ENCODE measurements around the gene CD160. TPM values are rescaled to one million over a fixed set of nuclear protein-coding genes. Genes with fewer than 3 reads are reported as not detected.
"Not testable (repeated sequence)": the region's sequence is repeated elsewhere in the genome, so short reads cannot be mapped to it uniquely, and the experiment has no call there.

The CD160 gene
- polyA plus RNA-seq, 6 donors from 2014 or later, result 0.24 to 0.86 (median 0.51) TPM; not detected in 1

DNA sequence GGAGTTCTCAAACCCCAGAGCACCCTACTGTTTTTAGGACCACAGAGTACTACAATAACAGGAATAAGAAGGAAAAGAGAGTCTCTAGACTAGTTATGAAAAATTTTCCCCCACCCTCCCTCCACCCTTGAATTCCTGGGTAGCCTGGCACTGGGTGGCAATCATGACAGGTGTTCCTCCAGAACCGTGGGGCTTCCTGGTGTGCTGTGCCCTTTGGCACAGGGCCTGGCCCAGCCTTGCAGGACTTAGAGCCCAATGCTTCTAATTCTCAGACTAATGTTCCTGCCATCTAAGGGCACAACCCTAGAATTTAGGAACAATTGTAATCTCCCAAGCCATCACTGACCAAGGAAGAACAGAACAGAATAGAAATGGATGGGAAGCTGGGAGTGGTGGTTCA lies 1.5 kb upstream of the CD160 start:
- peaks cover 9 to 11% (median 10%) of the 10 kb centered on the region in 3 donors for H3K4me1 Mint-ChIP-seq
- no peak overlapping the region for H3K4me3 Mint-ChIP-seq
- H3K36me3 Mint-ChIP-seq, result no peaks in the 10 kb centered on the region
- DNase-seq (no peak), ATAC-seq (ENCODE audit: low read depth in 2 of 2) (no peak)
- H3K27me3 Mint-ChIP-seq, result peaks cover 18 to 39% (median 19%) of the 10 kb centered on the region in 3 donors
- H3K27ac Mint-ChIP-seq, result peak overlapping the region in 2 of 6 donors; percentile 37 to 42
- no peaks in the 10 kb centered on the region for H3K9me3 Mint-ChIP-seq

DNA sequence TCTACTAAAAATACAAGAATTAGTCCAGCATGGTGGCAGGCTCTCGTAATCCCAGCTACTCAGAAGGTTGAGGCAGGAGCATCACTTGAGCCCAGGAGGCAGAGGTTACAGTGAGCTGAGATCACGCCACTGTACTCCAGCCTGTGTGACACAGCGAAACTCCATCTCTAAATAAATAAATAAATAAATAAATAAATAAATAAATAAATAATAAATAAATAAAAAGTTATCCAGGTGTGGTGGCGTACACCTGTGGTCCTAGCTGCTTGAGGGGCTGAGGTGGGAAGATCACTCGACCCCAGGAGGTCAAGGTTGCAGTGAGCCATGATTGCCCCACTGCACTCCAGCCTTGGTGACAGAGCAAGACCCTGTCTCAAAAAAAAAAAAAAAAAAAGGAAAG lies 834 bp upstream of the CD160 start:
- H3K27ac Mint-ChIP-seq; ATAC-seq (ENCODE audit: low read depth in 2 of 2); H3K9me3 Mint-ChIP-seq; H3K4me3 Mint-ChIP-seq; DNase-seq; H3K36me3 Mint-ChIP-seq: not testable (repeated sequence)
- H3K4me1 Mint-ChIP-seq, result peaks cover 9 to 11% (median 10%) of the 10 kb centered on the region in 3 donors
- peaks cover 19 to 42% (median 21%) of the 10 kb centered on the region in 3 donors for H3K27me3 Mint-ChIP-seq

GRCh38 chr1:145720556-145720877 lies 1.2 kb downstream of the CD160 start:
- Mint-ChIP-seq H3K4me1 (peaks cover 9 to 11% (median 10%) of the 10 kb centered on the region in 3 donors), H3K36me3 (no peaks in the 10 kb centered on the region), H3K4me3 (peak overlapping the region in 4 of 8 donors; percentile 74 to 82 (median 76)), H3K9me3 (no peaks in the 10 kb centered on the region), H3K27ac (no peak overlapping the region), H3K27me3 (peaks cover 19 to 42% (median 21%) of the 10 kb centered on the region in 3 donors)
- ATAC-seq (ENCODE audit: low read depth in 2 of 2) (no peak), DNase-seq (no peak)

GRCh38 chr1:145720878-145721671 lies 1.8 kb downstream of the CD160 start:
- Mint-ChIP-seq H3K9me3 (peaks cover 0 to 3% (median 0%) of the 10 kb centered on the region in 7 donors), H3K27me3 (peaks cover 19 to 42% (median 21%) of the 10 kb centered on the region in 3 donors), H3K4me3 (peak overlapping the region in 7 of 8 donors; percentile 65 to 89 (median 75)), H3K27ac (no peak overlapping the region), H3K36me3 (no peaks in the 10 kb centered on the region), H3K4me1 (peaks cover 9 to 11% (median 10%) of the 10 kb centered on the region in 3 donors)
- DNase-seq (peak; percentile 53), ATAC-seq (ENCODE audit: low read depth in 2 of 2) (peak; percentile 76 to 91)

DNA sequence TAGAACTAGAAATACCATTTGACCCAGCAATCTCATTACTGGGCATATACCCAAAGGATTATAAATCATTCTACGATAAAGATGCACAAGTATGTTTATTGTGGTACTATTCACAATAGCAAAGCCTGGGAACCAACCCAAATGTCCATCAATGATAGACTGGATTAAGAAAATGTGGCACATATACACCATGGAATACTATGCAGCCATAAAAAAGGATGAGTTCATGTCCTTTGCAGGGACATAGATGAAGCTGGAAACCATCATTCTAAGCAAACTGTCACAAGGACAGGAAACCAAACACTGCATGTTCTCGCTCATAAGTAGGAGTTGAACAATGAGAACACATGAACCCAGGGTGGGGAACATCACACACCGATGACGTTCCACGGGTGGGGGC lies 6.9 kb downstream of the CD160 start:
- not testable (repeated sequence) for H3K27ac Mint-ChIP-seq; ATAC-seq (ENCODE audit: low read depth in 2 of 2); H3K9me3 Mint-ChIP-seq; DNase-seq; H3K36me3 Mint-ChIP-seq; H3K4me1 Mint-ChIP-seq; H3K4me3 Mint-ChIP-seq
- H3K27me3 Mint-ChIP-seq, result peaks cover 4 to 16% (median 9%) of the 10 kb centered on the region in 3 donors

DNA sequence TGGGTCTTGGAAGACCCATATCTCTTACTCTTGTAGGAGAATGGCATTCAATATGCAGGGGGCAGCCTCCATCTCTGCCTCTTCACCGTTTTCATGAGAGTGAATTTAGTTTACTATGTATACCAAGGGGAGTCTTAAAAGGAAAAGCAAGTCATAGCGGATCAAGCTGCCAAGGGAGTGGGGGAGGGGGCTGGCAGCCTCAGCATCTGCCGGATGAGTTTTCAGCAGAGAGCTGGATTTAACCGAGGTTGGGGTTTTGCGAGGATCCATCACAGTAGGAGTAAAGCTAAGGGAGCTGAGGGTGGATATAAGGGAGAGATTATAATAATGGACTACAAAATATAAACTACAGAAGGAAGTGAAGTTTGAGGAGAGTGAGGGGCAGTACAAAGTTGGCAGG lies 9.9 kb downstream of the CD160 start:
- no peaks in the 10 kb centered on the region for H3K27me3 Mint-ChIP-seq
- ATAC-seq (ENCODE audit: low read depth in 2 of 2) (no peak), DNase-seq (no peak)
- H3K27ac Mint-ChIP-seq, result peak overlapping the region in 2 of 6 donors; percentile 9 to 81
- H3K36me3 Mint-ChIP-seq, result no peaks in the 10 kb centered on the region
- H3K4me1 Mint-ChIP-seq, result peaks cover 2 to 7% (median 7%) of the 10 kb centered on the region in 3 donors
- H3K4me3 Mint-ChIP-seq, result no peak overlapping the region
- H3K9me3 Mint-ChIP-seq, result peaks cover 0 to 3% (median 0%) of the 10 kb centered on the region in 7 donors

GRCh38 chr1:145729666-145730436 lies 10.6 kb downstream of the CD160 start:
- H3K4me3 Mint-ChIP-seq, result no peak overlapping the region
- ATAC-seq (ENCODE audit: low read depth in 2 of 2) (no peak), DNase-seq (no peak)
- H3K27me3 Mint-ChIP-seq, result no peaks in the 10 kb centered on the region
- no peak overlapping the region for H3K27ac Mint-ChIP-seq
- H3K4me1 Mint-ChIP-seq, result peaks cover 4 to 9% (median 8%) of the 10 kb centered on the region in 3 donors
- H3K9me3 Mint-ChIP-seq, result peaks cover 0 to 3% (median 0%) of the 10 kb centered on the region in 7 donors
- no peaks in the 10 kb centered on the region for H3K36me3 Mint-ChIP-seq

DNA sequence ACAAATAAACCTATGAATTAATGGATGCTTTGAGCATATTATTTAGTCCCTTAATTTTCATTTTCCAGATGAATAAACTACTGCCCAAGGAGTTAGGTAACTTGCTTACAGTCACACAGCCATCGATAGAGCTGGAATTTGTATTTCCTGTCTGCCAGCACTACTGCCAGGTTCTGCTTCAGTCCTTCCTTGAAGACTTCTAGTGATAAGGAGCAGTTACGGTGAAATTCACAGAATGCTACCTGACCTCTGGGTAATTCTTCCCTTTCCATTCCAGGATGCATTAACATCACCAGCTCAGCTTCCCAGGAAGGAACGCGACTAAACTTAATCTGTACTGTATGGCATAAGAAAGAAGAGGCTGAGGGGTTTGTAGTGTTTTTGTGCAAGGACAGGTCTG lies 11.2 kb downstream of the CD160 start:
- Mint-ChIP-seq H3K4me3 (no peak overlapping the region), H3K27ac (no peak overlapping the region), H3K4me1 (peaks cover 4 to 9% (median 8%) of the 10 kb centered on the region in 3 donors), H3K36me3 (no peaks in the 10 kb centered on the region), H3K27me3 (no peaks in the 10 kb centered on the region), H3K9me3 (peaks cover 0 to 3% (median 0%) of the 10 kb centered on the region in 7 donors)
- DNase-seq, result no peak
- no peak for ATAC-seq (ENCODE audit: low read depth in 2 of 2)

DNA sequence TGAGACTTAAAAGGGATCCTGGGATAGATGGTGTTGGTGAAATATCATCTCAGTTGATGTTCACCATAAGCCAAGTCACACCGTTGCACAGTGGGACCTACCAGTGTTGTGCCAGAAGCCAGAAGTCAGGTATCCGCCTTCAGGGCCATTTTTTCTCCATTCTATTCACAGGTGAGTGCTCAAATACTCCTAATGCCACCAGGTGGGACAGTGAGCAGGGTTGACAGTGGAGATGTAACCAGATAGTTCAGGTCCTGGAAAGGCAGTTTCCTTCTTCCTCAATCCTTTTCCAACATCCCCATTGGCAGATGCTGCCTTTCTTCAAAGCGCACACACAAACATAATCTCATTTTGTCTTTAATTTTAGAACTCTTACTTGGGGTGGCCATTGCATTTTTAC lies 11.6 kb downstream of the CD160 start:
- Mint-ChIP-seq H3K27ac (peak overlapping the region in 1 of 6 donors; percentile 11), H3K27me3 (no peaks in the 10 kb centered on the region), H3K4me1 (peaks cover 4 to 9% (median 8%) of the 10 kb centered on the region in 3 donors), H3K4me3 (peak overlapping the region in 1 of 8 donors; percentile 2), H3K9me3 (no peaks in the 10 kb centered on the region), H3K36me3 (no peaks in the 10 kb centered on the region)
- ATAC-seq (ENCODE audit: low read depth in 2 of 2) (no peak), DNase-seq (no peak)

GRCh38 chr1:145736191-145736590 lies 16.9 kb downstream of the CD160 start:
- H3K27me3 Mint-ChIP-seq, result no peaks in the 10 kb centered on the region
- peaks cover 4 to 9% (median 8%) of the 10 kb centered on the region in 3 donors for H3K4me1 Mint-ChIP-seq
- no peaks in the 10 kb centered on the region for H3K36me3 Mint-ChIP-seq
- H3K4me3 Mint-ChIP-seq, result no peak overlapping the region
- no peak overlapping the region for H3K27ac Mint-ChIP-seq
- H3K9me3 Mint-ChIP-seq, result peaks cover 0 to 1% (median 0%) of the 10 kb centered on the region in 7 donors
- ATAC-seq (ENCODE audit: low read depth in 2 of 2) (no peak), DNase-seq (no peak)

DNA sequence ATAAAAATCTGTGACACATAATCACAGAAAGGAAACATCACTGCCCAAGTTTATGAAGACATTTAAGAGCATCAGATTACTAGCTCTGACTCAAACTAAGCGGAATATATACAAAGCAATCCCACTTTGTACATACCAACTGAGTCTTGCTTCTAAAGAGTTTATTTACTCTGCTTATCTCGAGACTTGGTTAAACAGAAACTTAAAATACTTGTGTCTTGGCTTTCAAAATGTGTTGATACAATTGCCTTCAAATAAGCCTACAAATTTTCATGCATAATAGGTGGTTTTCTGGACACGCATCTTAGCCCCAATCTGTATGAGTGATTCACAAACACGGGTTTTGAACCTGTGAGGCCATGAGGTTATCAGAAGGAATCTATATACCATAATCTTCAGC lies 21.0 kb downstream of the CD160 start:
- ATAC-seq (ENCODE audit: low read depth in 2 of 2) (no peak), DNase-seq (no peak)
- peaks cover 0 to 1% (median 0%) of the 10 kb centered on the region in 7 donors for H3K9me3 Mint-ChIP-seq
- H3K4me1 Mint-ChIP-seq, result no peaks in the 10 kb centered on the region
- no peak overlapping the region for H3K27ac Mint-ChIP-seq
- no peak overlapping the region for H3K4me3 Mint-ChIP-seq
- peaks cover 15 to 16% of the 10 kb centered on the region in 2 donors for H3K36me3 Mint-ChIP-seq
- H3K27me3 Mint-ChIP-seq, result no peaks in the 10 kb centered on the region

GRCh38 chr1:145747398-145748247 lies 28.3 kb downstream of the CD160 start:
- Mint-ChIP-seq H3K9me3 (no peaks in the 10 kb centered on the region), H3K4me1 (no peaks in the 10 kb centered on the region), H3K4me3 (no peak overlapping the region), H3K27ac (peak overlapping the region in 1 of 6 donors; percentile 41), H3K36me3 (peaks cover 42 to 44% of the 10 kb centered on the region in 2 donors), H3K27me3 (no peaks in the 10 kb centered on the region)
- ATAC-seq (ENCODE audit: low read depth in 2 of 2) (no peak), DNase-seq (no peak)

DNA sequence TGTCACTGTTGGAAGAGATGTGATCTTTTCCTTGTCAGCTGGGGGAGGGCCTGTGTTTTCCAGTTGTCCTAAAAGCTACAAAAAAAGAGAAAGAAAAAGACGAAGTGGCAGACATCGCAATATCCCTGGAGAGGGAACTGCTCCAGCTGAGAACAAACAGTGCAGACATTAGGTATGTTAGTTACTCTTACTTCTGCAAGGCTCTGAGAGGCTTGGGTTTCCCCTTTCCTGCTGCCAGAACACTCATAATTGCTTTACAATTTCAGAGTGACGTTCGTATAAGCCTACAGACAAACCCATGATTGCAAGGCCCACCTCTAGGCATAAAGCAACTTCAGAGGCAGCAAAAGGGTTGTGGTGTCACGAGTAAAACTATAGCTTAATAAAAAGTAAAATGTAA lies 31.1 kb downstream of the CD160 start:
- Mint-ChIP-seq H3K36me3 (peaks cover 24 to 30% of the 10 kb centered on the region in 2 donors), H3K4me3 (no peak overlapping the region), H3K9me3 (no peaks in the 10 kb centered on the region), H3K27me3 (no peaks in the 10 kb centered on the region), H3K27ac (no peak overlapping the region), H3K4me1 (no peaks in the 10 kb centered on the region)
- ATAC-seq (ENCODE audit: low read depth in 2 of 2) (no peak), DNase-seq (no peak)

Measured in naive B cell (primary cell).